Right atrium auricular region (tissue), 2 donors: Measurements from ENCODE around the gene KDSR. TPM values are rescaled to one million over a fixed set of nuclear protein-coding genes. Genes with fewer than 3 reads are reported as not detected.

ENCODE experiments used
- DNase-seq: peaks from one replicate; pipeline ENCODE4 v3.0.0-alpha.2; 2019; ENCODE audit warnings: low spot score
- H3K27ac ChIP-seq, 2 donors: fragments of 200-600 bp; sonication (generic); 1 replicate in 1 of 2; 2 replicates in 1 of 2; pipeline ENCODE4 v1.5.1; 2016 to 2019
- H3K27me3 ChIP-seq, 2 donors: fragments of 200-600 bp; sonication (generic); one replicate each; pipeline versions ENCODE4 v1.5.1 to v1.6.0; 2017 to 2019
- H3K36me3 ChIP-seq: fragments of 200-600 bp; sonication (generic); one replicate; pipeline ENCODE4 v1.5.1; 2016
- H3K4me1 ChIP-seq, 2 donors: fragments of 200-600 bp; sonication (generic); one replicate each; pipeline versions ENCODE4 v1.5.1 to v1.6.0; 2017 to 2019
- H3K4me3 ChIP-seq, 2 donors: fragments of 200-600 bp; sonication (generic); 1 replicate in 1 of 2; 2 replicates in 1 of 2; pipeline ENCODE4 v1.5.1; 2017 to 2019; ENCODE audit warnings: mild to moderate bottlenecking in 1 of 2, moderate library complexity in 1 of 2
- H3K9me3 ChIP-seq, 2 donors: fragments of 200-600 bp; sonication (generic); one replicate each; pipeline ENCODE4 v1.5.1; 2019
- CTCF ChIP-seq, 2 donors: fragments of 200-600 bp; sonication (generic); IDR thresholded peaks; one replicate each; pipeline ENCODE4 v1.5.1; 2019; ENCODE audit warnings: antibody characterized with exemption in 2 of 2
- total RNA-seq, 2 donors: library from RNA; depleted of rRNA; stranded (reverse); fragments of >200 nt; gene quantifications; one replicate each; pipeline ENCODE4 v1.1.0, GENCODE V29; 2016

KDSR gene
- total RNA-seq, 2 donors from 2014 or later = 32.7 to 33.8 TPM

- no peaks in the 10 kb centered on the region for H3K36me3 ChIP-seq
- no peak for TF ChIP-seq CTCF (IDR thresholded peaks at IDR 0.05)
- no peaks in the 10 kb centered on the region for H3K9me3 ChIP-seq
- no peak overlapping the region for H3K4me3 ChIP-seq
- H3K27ac ChIP-seq = peak overlapping the region; percentile 41 to 71
- DNase-seq = no peak
- H3K4me1 ChIP-seq = peaks cover 0 to 33% of the 10 kb centered on the region in 2 donors
- no peaks in the 10 kb centered on the region for H3K27me3 ChIP-seq
Observed at GRCh38 chr18:63307551-63308200, 59.3 kb downstream of the KDSR start.

GRCh38 chr18:63306819-63307550 lies 60.0 kb downstream of the KDSR start:
- H3K27me3 ChIP-seq = no peaks in the 10 kb centered on the region
- peak overlapping the region; percentile 41 to 71 for H3K27ac ChIP-seq
- TF ChIP-seq CTCF (IDR thresholded peaks at IDR 0.05) = no peak
- H3K36me3 ChIP-seq = no peaks in the 10 kb centered on the region
- DNase-seq = no peak
- no peaks in the 10 kb centered on the region for H3K9me3 ChIP-seq
- peaks cover 0 to 34% of the 10 kb centered on the region in 2 donors for H3K4me1 ChIP-seq
- H3K4me3 ChIP-seq = no peak overlapping the region

GRCh38 chr18:63306249-63306648 lies 60.8 kb downstream of the KDSR start:
- H3K27ac ChIP-seq = peak overlapping the region in 1 of 2 donors; percentile 71
- peaks cover 0 to 34% of the 10 kb centered on the region in 2 donors for H3K4me1 ChIP-seq
- TF ChIP-seq CTCF (IDR thresholded peaks at IDR 0.05) = no peak
- no peaks in the 10 kb centered on the region for H3K9me3 ChIP-seq
- no peak overlapping the region for H3K4me3 ChIP-seq
- H3K27me3 ChIP-seq = no peaks in the 10 kb centered on the region
- H3K36me3 ChIP-seq = no peaks in the 10 kb centered on the region
- DNase-seq = no peak

- Histone ChIP-seq H3K27me3 (no peaks in the 10 kb centered on the region), H3K27ac (no peak overlapping the region), H3K9me3 (no peaks in the 10 kb centered on the region), H3K4me1 (peaks cover 0 to 34% of the 10 kb centered on the region in 2 donors), H3K36me3 (no peaks in the 10 kb centered on the region), H3K4me3 (no peak overlapping the region)
- DNase-seq = no peak
- no peak for TF ChIP-seq CTCF (IDR thresholded peaks at IDR 0.05)
Observed at GRCh38 chr18:63303547-63303946, 63.5 kb downstream of the KDSR start.

- no peaks in the 10 kb centered on the region for H3K36me3 ChIP-seq
- no peak for DNase-seq
- H3K4me3 ChIP-seq = no peak overlapping the region
- H3K27ac ChIP-seq = no peak overlapping the region
- peaks cover 0 to 29% of the 10 kb centered on the region in 2 donors for H3K4me1 ChIP-seq
- H3K9me3 ChIP-seq = no peaks in the 10 kb centered on the region
- H3K27me3 ChIP-seq = no peaks in the 10 kb centered on the region
- no peak for TF ChIP-seq CTCF (IDR thresholded peaks at IDR 0.05)
Observed at GRCh38 chr18:63302636-63303405, 64.2 kb downstream of the KDSR start.
